GM12878 (cell line): ENCODE results near the gene STON1. TPM values are rescaled to one million over a fixed set of nuclear protein-coding genes. Genes with fewer than 3 reads are reported as not detected.
A peak's percentile ranks its signal among the peaks of the same experiment; 100 is the strongest.
"Not testable (repeated sequence)": the region's sequence is repeated elsewhere in the genome, so short reads cannot be mapped to it uniquely, and the experiment has no call there.

Experiments
- ATAC-seq: fragments of 200-7000 bp; cut with Tn5 transposase; 3 replicates; pipeline ENCODE4 v1.9.1; 2020; ENCODE audit warnings: mild to moderate bottlenecking, moderate library complexity
- BruUV-seq: library from RNA; stranded (reverse); fragments of 400-500 nt; replicated peaks from 2 replicates; lab custom pipeline; 2021; lab: Mats Ljungman, UMichigan
- CTCF ChIA-PET: fragments of 300-600 bp; sonication (Branson Sonifier 250); formaldehyde crosslinking; extraction: SDS; loops from one replicate; lab custom pipeline; 2021; ENCODE audit warnings: inconsistent platforms; lab: Yijun Ruan, JAX
- POLR2A ChIA-PET: fragments of 350-600 bp; formaldehyde crosslinking; extraction: SDS; loops from one replicate; lab custom pipeline; 2021; ENCODE audit warnings: inconsistent platforms; lab: Charles Lee
- RAD21 ChIA-PET: fragments of 300-600 bp; sonication (Branson Sonifier 250); formaldehyde crosslinking; loops from one replicate; lab custom pipeline; 2023; ENCODE audit warnings: antibody characterized with exemption; ENCODE audit not compliant: unreplicated experiment; lab: Charles Lee
- SMC1A ChIA-PET: fragments of 300-600 bp; sonication (Branson Sonifier 250); formaldehyde crosslinking; loops from one replicate; lab custom pipeline; 2023; ENCODE audit not compliant: unreplicated experiment, uncharacterized antibody; lab: Charles Lee
- DNase-seq: peaks from one replicate; pipeline ENCODE4 v3.0.0-alpha.2; 2011; ENCODE audit warnings: low read depth, low spot score
- FAIRE-seq: peaks from 3 replicates; lab custom pipeline; 2011; peaks lifted over from hg19 to GRCh38; lab: Jason Lieb, UNC
- H2AFZ ChIP-seq: 2 replicates; pipeline ENCODE4 v1.6.0; 2011; ENCODE audit warnings: low read depth, low read length, control low read depth; ENCODE audit not compliant: control insufficient read depth
- H3K27ac ChIP-seq: 2 replicates; pipeline ENCODE4 v1.5.1; 2011; ENCODE audit warnings: control low read depth; ENCODE audit not compliant: control insufficient read depth, insufficient read depth
- H3K27me3 ChIP-seq, 2 experiments: replicated peaks in 1 of 2; 2 replicates each; pipeline versions ENCODE4 v1.6.0 to v1.6.1; 2011; ENCODE audit warnings: low read length in 1 of 2; ENCODE audit not compliant: control insufficient read depth in 2 of 2, insufficient read depth in 2 of 2
- H3K36me3 ChIP-seq, 2 experiments: 2 replicates each; pipeline ENCODE4 v1.5.1; 2011; ENCODE audit warnings: low read length in 1 of 2; ENCODE audit not compliant: control insufficient read depth in 2 of 2, insufficient read depth in 2 of 2
- H3K4me1 ChIP-seq: 2 replicates; pipeline ENCODE4 v1.6.1; 2011; ENCODE audit warnings: mild to moderate bottlenecking, low read length, moderate library complexity, mixed read lengths; ENCODE audit not compliant: control insufficient read depth, insufficient read depth
- H3K4me2 ChIP-seq: 2 replicates; pipeline ENCODE4 v1.6.0; 2011; ENCODE audit warnings: control low read depth; ENCODE audit not compliant: control insufficient read depth, insufficient read depth
- H3K4me3 ChIP-seq: fragments of 200-600 bp; sonication (generic); 2 replicates; pipeline ENCODE4 v1.5.1; 2016
- H3K79me2 ChIP-seq: 2 replicates; pipeline ENCODE4 v1.6.0; 2011; ENCODE audit warnings: low read length; ENCODE audit not compliant: control insufficient read depth, insufficient read depth
- H3K9ac ChIP-seq: 2 replicates; pipeline ENCODE4 v1.8.0; 2011; ENCODE audit warnings: low read length, control low read depth, mixed read lengths; ENCODE audit not compliant: control insufficient read depth, insufficient read depth
- H3K9me3 ChIP-seq: replicated peaks from 3 replicates; pipeline ENCODE4 v1.5.1; 2011; ENCODE audit warnings: mild to moderate bottlenecking, low read length; ENCODE audit not compliant: control insufficient read depth, insufficient read depth
- H4K20me1 ChIP-seq: 2 replicates; pipeline ENCODE4 v1.6.0; 2011; ENCODE audit not compliant: control insufficient read depth, insufficient read depth
- ATF2 ChIP-seq: IDR thresholded peaks from 2 replicates; pipeline ENCODE4 v1.6.1; 2012; ENCODE audit warnings: low read length, inconsistent platforms
- BHLHE40 ChIP-seq, 2 experiments: fragments of 450-650 bp in 1 of 2; IDR thresholded peaks; 2 replicates each; pipeline ENCODE4 v1.6.1; 2011 to 2017; ENCODE audit warnings: low read depth in 2 of 2, borderline replicate concordance in 1 of 2, improper control_type of control experiment in 1 of 2, low read length in 1 of 2, mild to moderate bottlenecking in 1 of 2
- POU2F2 ChIP-seq: IDR thresholded peaks from 3 replicates; pipeline ENCODE4 v1.6.1; 2011; ENCODE audit warnings: low read depth, mild to moderate bottlenecking, low read length, borderline replicate concordance
- RUNX3 ChIP-seq: IDR thresholded peaks from 2 replicates; pipeline ENCODE4 v1.6.1; 2012; ENCODE audit warnings: low read length, inconsistent platforms
- SPI1 ChIP-seq: IDR thresholded peaks from 2 replicates; pipeline ENCODE4 v1.6.1; 2011; ENCODE audit warnings: low read depth, mild to moderate bottlenecking, low read length, moderate library complexity, borderline replicate concordance; ENCODE audit not compliant: insufficient read depth
- ZNF24 ChIP-seq: fragments of 450-650 bp; IDR thresholded peaks from 2 replicates; pipeline ENCODE4 v1.6.1; 2017; ENCODE audit warnings: antibody characterized with exemption, mild to moderate bottlenecking
- WGBS: methylation state at CpG from one replicate; pipeline ENCODE4 v1.1.6; 2016; ENCODE audit warnings: low lambda C conversion rate; ENCODE audit not compliant: insufficient replicate concordance, insufficient coverage; ENCODE audit errors: missing lambda C conversion rate; 5-methylcytosine and 5-hydroxymethylcytosine counted together
- in situ Hi-C: fragments of 300-500 bp; cut with MboI; formaldehyde crosslinking; loops from 9 replicates; pipeline ENCODE4 v1.14.3; 2018; ENCODE audit warnings: mixed read lengths
- intact Hi-C: fragments of 100-400 bp; cut with micrococcal nuclease; formaldehyde crosslinking; loops from one replicate; pipeline ENCODE4 v1.14.2; 2022; ENCODE audit not compliant: unreplicated experiment
- polyA plus RNA-seq, 11 experiments: library from polyadenylated mRNA; depleted of rRNA in 4 of 11; unstranded in 6 of 11; stranded (reverse) in 5 of 11; fragments of >200 nt; fragmentation: Nextera tagmentation in 4 of 11; fragmentation: Illumina TruSeq in 1 of 11; extraction: Ambion mirVana in 4 of 11; extraction: Trizol in 1 of 11; gene quantifications; 1 replicate in 1 of 11; 2 replicates in 10 of 11; pipeline versions ENCODE4 v1.2.1 to v1.2.3, GENCODE V29; 2011 to 2016; ENCODE audit warnings: inconsistent platforms in 2 of 11, missing spikeins in 2 of 11, low read depth in 1 of 11
- total RNA-seq, 4 experiments: library from RNA; depleted of rRNA in 3 of 4; stranded (reverse); fragments of >200 nt in 3 of 4; fragmentation: Illumina TruSeq in 1 of 4; extraction: Trizol in 1 of 4; gene quantifications; 2 replicates each; pipeline versions ENCODE4 v1.2.1 to v1.2.3, GENCODE V29; 2013 to 2021
- TF ChIP-seq, protein P1 (sequence below): fragments of 450-650 bp; IDR thresholded peaks from 2 replicates; pipeline ENCODE4 v1.6.1; 2016; ENCODE audit warnings: mild to moderate bottlenecking

STON1 gene
- total and polyA plus RNA-seq, 10 of the 15 experiments (the other 5 are each of a cell fraction or from before 2014, with no cell fraction given) = 0.11 to 0.90 (median 0.22) TPM; not detected in 2

DNA sequence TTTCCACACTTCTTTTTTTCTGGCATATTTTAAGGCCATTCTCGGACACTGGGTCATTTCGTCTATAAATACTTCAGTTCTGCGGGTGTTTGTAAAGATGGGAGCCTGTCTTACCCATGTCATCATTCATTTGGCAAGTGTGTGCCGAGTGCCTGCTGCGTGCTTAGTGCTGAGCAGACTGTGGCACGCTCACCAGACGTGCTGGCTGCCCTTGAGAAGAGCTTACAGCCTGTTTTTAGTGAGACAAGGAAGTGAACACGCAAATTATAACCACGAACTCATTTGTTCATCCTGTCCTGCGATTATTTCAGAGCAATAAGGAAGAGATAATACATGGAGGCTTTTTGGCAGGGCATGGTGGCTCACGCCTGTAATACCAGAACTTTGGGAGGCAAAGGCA, 10.4 kb upstream of the STON1 start:
- ChIA-PET CTCF (no interaction called here), RAD21 (no interaction called here), POLR2A (no interaction called here), SMC1A (no interaction called here)
- in situ Hi-C loops (no loop called here), intact Hi-C loops (no loop called here)
- Histone ChIP-seq H2AFZ (no peak overlapping the region), H3K4me1 (no peaks in the 10 kb centered on the region), H3K79me2 (no peaks in the 10 kb centered on the region), H3K9me3 (no peaks in the 10 kb centered on the region), H4K20me1 (no peaks in the 10 kb centered on the region), H3K4me2 (no peak overlapping the region), H3K36me3 (peaks cover 4 to 11% of the 10 kb centered on the region in 2 experiments), H3K9ac (no peak overlapping the region), H3K27ac (no peak overlapping the region), H3K4me3 (no peak overlapping the region), H3K27me3 (no peaks in the 10 kb centered on the region)
- BruUV-seq = no TSS peak
- WGBS = 44% methylated on average over 11 of the region's 11 CpGs
- DNase-seq = peak; percentile 25
- TF ChIP-seq SPI1 = peak; percentile 19; the same call in 1 of the 2 replicates
- no peak for TF ChIP-seq ATF2
- TF ChIP-seq, protein P1, sequence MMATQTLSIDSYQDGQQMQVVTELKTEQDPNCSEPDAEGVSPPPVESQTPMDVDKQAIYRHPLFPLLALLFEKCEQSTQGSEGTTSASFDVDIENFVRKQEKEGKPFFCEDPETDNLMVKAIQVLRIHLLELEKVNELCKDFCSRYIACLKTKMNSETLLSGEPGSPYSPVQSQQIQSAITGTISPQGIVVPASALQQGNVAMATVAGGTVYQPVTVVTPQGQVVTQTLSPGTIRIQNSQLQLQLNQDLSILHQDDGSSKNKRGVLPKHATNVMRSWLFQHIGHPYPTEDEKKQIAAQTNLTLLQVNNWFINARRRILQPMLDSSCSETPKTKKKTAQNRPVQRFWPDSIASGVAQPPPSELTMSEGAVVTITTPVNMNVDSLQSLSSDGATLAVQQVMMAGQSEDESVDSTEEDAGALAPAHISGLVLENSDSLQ = no peak
- TF ChIP-seq ZNF24 = peak; percentile 25; the same call in 1 of the 2 replicates
- TF ChIP-seq RUNX3 = peak; percentile 31
- peak; percentile 84; the same call in 2 of the 3 replicates for TF ChIP-seq POU2F2
- TF ChIP-seq BHLHE40 (IDR thresholded peaks at IDR 0.05; ENCODE audit: borderline replicate concordance in 1 of 2, low read depth in 2 of 2, low read length in 1 of 2) = peak in 1 of 2 experiments; percentile 65; a peak in 2 of 4 replicates
- peak; percentile 83 for ATAC-seq
- no peak for FAIRE-seq

GRCh38 chr2:48524756-48525155, 5.2 kb upstream of the STON1 start:
- H3K9ac ChIP-seq, DNase-seq, H4K20me1 ChIP-seq, SMC1A ChIA-PET, RAD21 ChIA-PET, H3K27ac ChIP-seq, H3K9me3 ChIP-seq, in situ Hi-C loops, H3K27me3 ChIP-seq, H3K4me3 ChIP-seq, intact Hi-C loops, H2AFZ ChIP-seq, H3K4me1 ChIP-seq, BruUV-seq, H3K4me2 ChIP-seq, FAIRE-seq, H3K79me2 ChIP-seq, ATAC-seq, H3K36me3 ChIP-seq: not testable (repeated sequence)
- POLR2A ChIA-PET = interaction anchor here (0.6 to 0.7 kb wide), 2 partner anchors 10 kb away, joined by 3 to 4 read pairs; no protein-coding TSS in a partner anchor
- 90% methylated on average over 3 of the region's 3 CpGs for WGBS
- CTCF ChIA-PET = interaction anchor here (0.7 kb wide), 1 partner anchor 14 kb away, joined by 3 read pairs; no protein-coding TSS in a partner anchor
